Mesenchymal stem cell (in vitro differentiated cells and primary cell): ENCODE measurements around the gene ELOVL6.
A peak's percentile ranks its signal among the peaks of the same experiment; 100 is the strongest.

Experiments used
- DNase-seq: peaks from one replicate; pipeline ENCODE4 v3.0.0-alpha.2; 2013
- H2AFZ ChIP-seq: one replicate; pipeline ENCODE4 v1.6.1; 2013; ENCODE audit warnings: low read depth, mild to moderate bottlenecking, control low read depth, inconsistent platforms, low read length, moderate library complexity
- H2AK5ac ChIP-seq: 2 replicates; pipeline ENCODE4 v1.6.1; 2013; ENCODE audit warnings: low read length, moderate library complexity, mild to moderate bottlenecking, inconsistent platforms; ENCODE audit not compliant: severe bottlenecking
- H2BK120ac ChIP-seq: one replicate; pipeline ENCODE4 v1.6.1; 2013; ENCODE audit warnings: low read depth, mild to moderate bottlenecking, inconsistent platforms, low read length, moderate library complexity
- H2BK12ac ChIP-seq, 2 experiments: one replicate each; pipeline ENCODE4 v1.6.1; 2013; ENCODE audit warnings: inconsistent platforms in 2 of 2, low read length in 2 of 2, mild to moderate bottlenecking in 2 of 2, moderate library complexity in 2 of 2, control low read depth in 1 of 2
- H2BK15ac ChIP-seq: one replicate; pipeline ENCODE4 v1.6.1; 2013; ENCODE audit warnings: mild to moderate bottlenecking, low read depth, inconsistent platforms; ENCODE audit not compliant: poor library complexity, severe bottlenecking
- H2BK5ac ChIP-seq: 2 replicates; pipeline ENCODE4 v1.6.1; 2013; ENCODE audit warnings: low read depth, mild to moderate bottlenecking, low read length, control low read depth, inconsistent platforms; ENCODE audit not compliant: poor library complexity, severe bottlenecking
- H3K14ac ChIP-seq, 2 experiments: one replicate each; pipeline ENCODE4 v1.6.1; 2013; ENCODE audit warnings: inconsistent platforms in 2 of 2, low read length in 2 of 2, control low read depth in 1 of 2, mild to moderate bottlenecking in 1 of 2, moderate library complexity in 1 of 2
- H3K18ac ChIP-seq, 2 experiments: one replicate each; pipeline ENCODE4 v1.6.1; 2013; ENCODE audit warnings: inconsistent platforms in 2 of 2, low read length in 2 of 2, control low read depth in 1 of 2, low read depth in 1 of 2, mild to moderate bottlenecking in 1 of 2
- H3K23ac ChIP-seq, 2 experiments: one replicate each; pipeline ENCODE4 v1.6.1; 2013; ENCODE audit warnings: inconsistent platforms in 2 of 2, low read length in 2 of 2, mild to moderate bottlenecking in 2 of 2, moderate library complexity in 2 of 2, control low read depth in 1 of 2
- H3K27ac ChIP-seq: 2 replicates; pipeline ENCODE4 v1.5.1; 2013; ENCODE audit warnings: mild to moderate bottlenecking, moderate library complexity, low read length, control low read depth, inconsistent platforms; ENCODE audit not compliant: poor library complexity, severe bottlenecking
- H3K27me3 ChIP-seq, 2 experiments: 2 replicates each; pipeline versions ENCODE4 v1.6.1 to v1.7.0; 2013; ENCODE audit warnings: low read length in 2 of 2, mild to moderate bottlenecking in 2 of 2, moderate library complexity in 2 of 2, control low read depth in 1 of 2, inconsistent platforms in 1 of 2; ENCODE audit not compliant: control insufficient read depth in 1 of 2, insufficient read depth in 1 of 2
- H3K36me3 ChIP-seq, 2 experiments: 2 replicates each; pipeline versions ENCODE4 v1.6.1 to v1.7.0; 2013; ENCODE audit warnings: low read length in 2 of 2, control low read depth in 1 of 2, inconsistent platforms in 1 of 2, low read depth in 1 of 2, mild to moderate bottlenecking in 1 of 2; ENCODE audit not compliant: insufficient read depth in 2 of 2, control insufficient read depth in 1 of 2
- H3K4ac ChIP-seq, 2 experiments: one replicate each; pipeline ENCODE4 v1.6.1; 2013; ENCODE audit warnings: inconsistent platforms in 2 of 2, low read length in 2 of 2, mild to moderate bottlenecking in 2 of 2, moderate library complexity in 2 of 2, control low read depth in 1 of 2, low read depth in 1 of 2
- H3K4me1 ChIP-seq: 2 replicates; pipeline ENCODE4 v1.6.1; 2013; ENCODE audit warnings: low read depth, low read length, control low read depth; ENCODE audit not compliant: control insufficient read depth, insufficient read depth
- H3K4me2 ChIP-seq: 2 replicates; pipeline ENCODE4 v1.6.1; 2013; ENCODE audit warnings: low read length, mild to moderate bottlenecking, inconsistent platforms; ENCODE audit not compliant: poor library complexity, severe bottlenecking
- H3K4me3 ChIP-seq, 2 experiments: 2 replicates each; pipeline versions ENCODE4 v1.5.1 to v1.7.0; 2013; ENCODE audit warnings: low read length in 2 of 2, mild to moderate bottlenecking in 2 of 2, control low read depth in 1 of 2, low read depth in 1 of 2; ENCODE audit not compliant: insufficient read depth in 1 of 2
- H3K79me1 ChIP-seq: replicated peaks from 2 replicates; pipeline ENCODE4 v1.6.1; 2013; ENCODE audit warnings: mild to moderate bottlenecking, control low read depth, low read length, inconsistent platforms; ENCODE audit not compliant: poor library complexity, severe bottlenecking
- H3K9ac ChIP-seq: 2 replicates; pipeline ENCODE4 v1.7.0; 2013; ENCODE audit warnings: mild to moderate bottlenecking, low read length, moderate library complexity
- H3K9me3 ChIP-seq: 2 replicates; pipeline ENCODE4 v1.7.0; 2013; ENCODE audit warnings: mild to moderate bottlenecking, low read length; ENCODE audit not compliant: control insufficient read depth
- H4K8ac ChIP-seq: one replicate; pipeline ENCODE4 v1.6.1; 2013; ENCODE audit warnings: inconsistent platforms, mild to moderate bottlenecking, low read length, moderate library complexity
- H4K91ac ChIP-seq: one replicate; pipeline ENCODE4 v1.6.1; 2013; ENCODE audit warnings: mild to moderate bottlenecking, low read length, inconsistent platforms
- WGBS: methylation state at CpG from one replicate; pipeline ENCODE4 v1.1.7; 2013; ENCODE audit warnings: mixed read lengths; 5-methylcytosine and 5-hydroxymethylcytosine counted together

The ELOVL6 gene

DNA sequence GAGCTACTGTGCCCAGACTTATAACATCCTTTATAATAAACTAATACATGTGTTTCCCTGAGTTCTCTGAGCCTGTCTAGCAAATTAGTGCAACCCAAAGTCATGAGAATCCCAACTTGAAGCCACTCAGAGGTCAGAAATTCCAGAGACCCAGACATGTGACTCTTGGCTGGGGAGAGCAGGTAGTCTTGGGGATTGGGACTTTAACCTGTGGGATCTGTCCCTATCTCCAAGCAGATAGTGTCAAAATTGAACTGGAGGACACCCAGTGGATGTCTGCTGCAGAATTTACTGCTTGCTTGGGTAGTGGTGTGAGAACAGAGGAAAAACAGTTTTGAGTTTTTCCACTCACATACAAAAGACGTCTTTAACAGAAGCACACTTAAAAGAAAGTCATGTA, 26.4 kb downstream of the ELOVL6 start:
- Histone ChIP-seq H2BK120ac (no peak overlapping the region), H2AK5ac (no peak overlapping the region), H2BK12ac (no peak overlapping the region), H3K23ac (no peak overlapping the region), H3K4me3 (no peak overlapping the region), H4K91ac (no peak overlapping the region), H3K14ac (no peak overlapping the region), H3K9me3 (no peaks in the 10 kb centered on the region), H2BK5ac (no peak overlapping the region), H3K79me1 (peaks cover 18% of the 10 kb centered on the region), H3K4ac (no peak overlapping the region), H3K4me2 (no peak overlapping the region), H3K4me1 (no peaks in the 10 kb centered on the region), H3K18ac (no peak overlapping the region), H2AFZ (no peak overlapping the region), H3K27ac (no peak overlapping the region), H2BK15ac (no peak overlapping the region), H3K36me3 (peaks cover 0 to 4% of the 10 kb centered on the region in 2 experiments), H3K9ac (no peak overlapping the region), H4K8ac (no peak overlapping the region), H3K27me3 (no peaks in the 10 kb centered on the region)
- no peak for DNase-seq
- no CpG with 5 or more reads among the region's 1 CpG for WGBS

DNA sequence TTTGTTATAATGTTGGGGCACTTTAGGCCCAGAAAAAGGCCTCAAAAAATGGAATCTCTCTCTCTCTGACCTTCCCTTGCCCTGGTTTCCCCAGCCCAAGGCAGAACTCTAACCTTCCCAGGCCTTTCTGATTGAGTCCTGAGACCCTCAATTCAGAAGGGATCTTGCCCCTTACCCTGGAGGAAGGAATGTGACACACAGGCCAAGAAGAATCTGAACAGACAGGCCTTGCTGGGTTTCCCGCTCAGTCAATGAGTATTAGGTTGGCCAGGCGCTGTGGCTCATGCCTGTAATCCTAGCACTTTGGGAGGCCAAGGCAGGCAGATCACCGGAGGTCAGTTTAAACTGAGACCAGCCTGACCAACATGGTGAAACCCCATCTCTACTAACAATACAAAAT, 27.6 kb downstream of the ELOVL6 start:
- Histone ChIP-seq H3K9me3 (no peaks in the 10 kb centered on the region), H2BK15ac (no peak overlapping the region), H3K9ac (no peak overlapping the region), H4K8ac (no peak overlapping the region), H3K23ac (no peak overlapping the region), H3K4me3 (no peak overlapping the region), H3K27ac (no peak overlapping the region), H2BK12ac (no peak overlapping the region), H3K36me3 (peaks cover 0 to 4% of the 10 kb centered on the region in 2 experiments), H3K14ac (no peak overlapping the region), H3K4ac (no peak overlapping the region), H3K27me3 (no peaks in the 10 kb centered on the region), H4K91ac (no peak overlapping the region), H3K18ac (peak overlapping the region in 1 of 2 experiments; percentile 21), H3K79me1 (peaks cover 18% of the 10 kb centered on the region), H3K4me1 (no peaks in the 10 kb centered on the region), H2BK5ac (no peak overlapping the region), H2BK120ac (no peak overlapping the region), H3K4me2 (no peak overlapping the region), H2AFZ (no peak overlapping the region), H2AK5ac (no peak overlapping the region)
- 100% methylated on average over 3 of the region's 3 CpGs for WGBS
- DNase-seq, result no peak

DNA sequence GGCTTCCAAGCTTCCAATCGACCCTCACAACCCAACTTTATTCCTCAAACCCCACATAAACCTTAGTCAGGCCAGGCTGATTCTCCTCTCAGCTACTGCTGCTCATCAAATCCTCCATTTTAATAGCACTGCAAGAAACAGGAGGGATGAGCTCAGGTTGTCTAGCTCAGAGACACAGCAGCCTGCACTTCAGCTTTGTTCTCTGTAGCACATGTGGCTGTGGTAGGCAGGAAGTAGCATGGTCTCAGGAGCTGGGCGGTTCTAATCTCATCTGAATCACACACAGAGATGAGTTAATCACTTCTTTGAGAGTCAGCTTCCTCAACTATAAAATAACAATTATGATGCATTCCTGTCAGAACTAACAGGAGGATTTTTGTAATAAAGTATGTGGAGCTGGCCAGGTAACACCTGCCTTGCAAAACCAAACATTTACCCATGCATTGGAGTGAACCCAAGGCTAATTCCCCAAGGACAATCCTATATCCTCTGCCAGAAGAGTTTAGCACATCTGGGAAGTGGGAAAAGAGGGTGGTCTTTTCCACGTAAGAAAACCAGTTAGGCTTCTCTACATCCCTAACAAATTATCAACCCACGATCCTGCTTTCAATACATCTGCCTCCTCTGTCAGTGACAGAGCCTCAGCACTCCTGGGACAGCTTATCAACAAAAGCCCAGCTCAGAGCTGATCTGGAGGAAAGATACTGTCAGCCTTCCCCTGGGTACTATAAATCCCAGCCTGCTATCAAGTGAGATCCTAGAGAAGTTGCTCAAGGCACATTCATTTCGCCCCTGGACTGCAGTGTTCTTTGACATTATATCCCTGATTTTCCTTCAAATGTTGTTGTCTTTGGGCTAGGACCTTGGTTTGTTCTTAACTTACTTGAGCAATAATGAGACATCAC, 32.8 kb downstream of the ELOVL6 start:
- Histone ChIP-seq H4K8ac (peak overlapping the region; percentile 19), H3K18ac (peak overlapping the region; percentile 23 to 79), H4K91ac (no peak overlapping the region), H2BK15ac (no peak overlapping the region), H3K14ac (no peak overlapping the region), H2AFZ (no peak overlapping the region), H3K4ac (peak overlapping the region in 1 of 2 experiments; percentile 35), H3K4me2 (no peak overlapping the region), H3K23ac (no peak overlapping the region), H3K36me3 (no peaks in the 10 kb centered on the region), H3K9me3 (no peaks in the 10 kb centered on the region), H3K79me1 (peaks cover 24% of the 10 kb centered on the region), H3K27me3 (no peaks in the 10 kb centered on the region), H3K4me1 (peaks cover 7% of the 10 kb centered on the region), H2BK5ac (no peak overlapping the region), H2BK12ac (peak overlapping the region; percentile 8 to 38), H2BK120ac (no peak overlapping the region), H3K4me3 (peak overlapping the region in 1 of 2 experiments; percentile 16), H3K9ac (peak overlapping the region; percentile 7), H3K27ac (no peak overlapping the region), H2AK5ac (peak overlapping the region; percentile 23)
- WGBS, result 49% methylated on average over 3 of the region's 5 CpGs
- DNase-seq, result peak; percentile 70

DNA sequence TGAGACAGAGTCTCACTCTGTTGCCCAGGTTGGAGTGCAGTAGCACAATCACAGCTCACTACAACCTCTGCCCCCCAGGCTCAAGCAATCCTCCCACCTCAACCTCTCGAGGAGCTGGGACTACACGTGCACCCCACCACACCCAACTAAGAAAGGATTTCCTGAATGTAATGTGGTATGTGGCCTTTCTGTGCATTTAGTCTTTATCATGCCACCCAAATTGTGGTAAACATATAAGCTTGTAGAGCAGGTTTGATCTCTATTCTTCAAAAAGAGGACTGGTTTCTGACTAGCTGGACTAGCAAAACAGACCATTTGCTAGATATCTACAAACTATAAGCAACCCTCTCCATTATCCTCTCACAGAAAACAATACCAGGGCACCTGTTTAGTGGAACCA, 33.6 kb downstream of the ELOVL6 start:
- H3K27ac ChIP-seq, result no peak overlapping the region
- peak overlapping the region; percentile 44 for H2AK5ac ChIP-seq
- no peaks in the 10 kb centered on the region for H3K36me3 ChIP-seq
- H3K4me3 ChIP-seq, result no peak overlapping the region
- H3K18ac ChIP-seq, result peak overlapping the region in 1 of 2 experiments; percentile 79
- no CpG with 5 or more reads among the region's 2 CpGs for WGBS
- no peak overlapping the region for H4K91ac ChIP-seq
- H2BK12ac ChIP-seq, result peak overlapping the region in 1 of 2 experiments; percentile 53
- no peaks in the 10 kb centered on the region for H3K9me3 ChIP-seq
- H4K8ac ChIP-seq, result no peak overlapping the region
- no peak overlapping the region for H3K4me2 ChIP-seq
- H2AFZ ChIP-seq, result no peak overlapping the region
- no peak for DNase-seq
- H2BK120ac ChIP-seq, result no peak overlapping the region
- no peak overlapping the region for H2BK15ac ChIP-seq
- no peaks in the 10 kb centered on the region for H3K27me3 ChIP-seq
- no peak overlapping the region for H3K4ac ChIP-seq
- peaks cover 7% of the 10 kb centered on the region for H3K4me1 ChIP-seq
- no peak overlapping the region for H3K23ac ChIP-seq
- peak overlapping the region; percentile 7 for H3K9ac ChIP-seq
- no peak overlapping the region for H2BK5ac ChIP-seq
- H3K14ac ChIP-seq, result no peak overlapping the region
- peaks cover 26% of the 10 kb centered on the region for H3K79me1 ChIP-seq
